ENCODE results near the gene FARS2.

FARS2 gene

GRCh38 chr6:5771759-5772390, 510.6 kb downstream of the FARS2 start:
- no peak for TF ChIP-seq POLR2A (IDR thresholded peaks at IDR 0.05; ENCODE audit: low read length)
- no peak for TF ChIP-seq GATA1 (IDR thresholded peaks at IDR 0.05; ENCODE audit: low read depth, low read length)
- DNase-seq: no peak

DNA sequence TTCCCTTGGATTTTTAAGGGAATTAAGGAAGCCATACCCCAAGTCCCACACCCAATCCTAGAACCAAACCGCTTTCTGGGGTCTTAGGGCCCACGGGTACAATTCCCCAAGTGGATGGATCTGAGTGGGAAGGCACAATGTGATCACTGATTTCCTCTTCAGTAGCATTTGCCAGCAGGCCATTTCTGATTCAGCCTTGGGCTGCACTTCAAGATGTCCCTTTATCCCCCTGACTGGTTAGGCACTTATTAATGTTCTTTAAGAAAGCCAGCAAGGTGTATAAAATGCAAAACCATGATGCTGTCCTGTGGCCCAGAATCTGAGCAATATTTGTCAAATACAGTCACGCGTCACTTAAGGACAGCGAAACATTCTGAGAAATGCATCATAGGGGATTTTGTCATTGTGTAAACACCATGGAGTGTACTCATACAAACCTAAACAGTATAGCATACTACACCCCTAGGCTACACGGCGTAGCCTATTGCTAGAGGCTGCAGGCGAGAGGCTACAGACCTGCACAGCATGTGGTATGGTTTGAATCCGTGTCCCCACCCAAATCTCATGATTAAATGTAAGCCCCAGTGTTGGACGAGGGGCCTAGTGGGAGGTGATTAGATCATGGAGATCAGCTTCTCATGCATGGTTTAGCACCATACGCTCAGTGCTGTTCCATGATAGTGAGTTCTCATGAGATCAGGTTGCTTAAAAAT, 511.3 kb downstream of the FARS2 start:
- DNase-seq: no peak
- no peak for TF ChIP-seq POLR2A (IDR thresholded peaks at IDR 0.05; ENCODE audit: low read length)
- TF ChIP-seq GATA1 (IDR thresholded peaks at IDR 0.05; ENCODE audit: low read depth, low read length): no peak

GRCh38 chr6:5776104-5776503, 514.8 kb downstream of the FARS2 start:
- no peak for DNase-seq
- no peak for TF ChIP-seq POLR2A (IDR thresholded peaks at IDR 0.05; ENCODE audit: low read length)
- no peak for TF ChIP-seq GATA1 (IDR thresholded peaks at IDR 0.05; ENCODE audit: low read depth, low read length)

DNA sequence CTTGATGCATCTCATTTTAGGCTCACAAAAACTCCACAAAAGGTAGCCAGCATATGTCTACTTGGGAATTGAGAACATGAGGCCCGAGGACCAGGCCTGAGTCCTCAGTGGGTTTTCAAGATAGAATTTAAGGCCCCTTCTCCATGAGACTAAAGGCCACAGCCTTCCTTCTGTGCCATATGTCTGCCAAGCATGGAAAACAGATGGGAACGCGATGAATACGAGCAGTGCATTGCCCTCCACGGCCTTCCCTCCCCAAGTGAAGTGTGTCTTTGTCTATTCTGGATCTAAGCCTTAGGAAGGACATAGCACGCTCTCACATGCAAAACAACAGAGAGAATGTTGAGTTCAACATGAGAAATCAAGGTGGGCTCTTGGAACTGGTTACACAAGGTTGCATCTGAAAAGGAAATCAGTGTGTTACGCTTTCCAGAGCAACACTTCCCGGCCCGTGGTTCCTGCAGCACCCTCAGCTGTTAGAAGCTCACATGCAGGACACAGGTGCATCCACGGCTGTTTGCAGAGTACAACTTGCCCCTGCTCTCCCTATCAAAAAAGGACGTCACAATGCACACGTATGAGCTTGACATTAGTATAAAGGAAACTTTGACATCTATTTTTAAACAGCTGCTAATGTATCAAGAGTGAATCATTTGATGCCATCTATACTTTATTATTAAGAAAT, 515.5 kb downstream of the FARS2 start:
- TF ChIP-seq GATA1 (IDR thresholded peaks at IDR 0.05; ENCODE audit: low read depth, low read length): no peak
- TF ChIP-seq POLR2A (IDR thresholded peaks at IDR 0.05; ENCODE audit: low read length): no peak
- no peak for DNase-seq

DNA sequence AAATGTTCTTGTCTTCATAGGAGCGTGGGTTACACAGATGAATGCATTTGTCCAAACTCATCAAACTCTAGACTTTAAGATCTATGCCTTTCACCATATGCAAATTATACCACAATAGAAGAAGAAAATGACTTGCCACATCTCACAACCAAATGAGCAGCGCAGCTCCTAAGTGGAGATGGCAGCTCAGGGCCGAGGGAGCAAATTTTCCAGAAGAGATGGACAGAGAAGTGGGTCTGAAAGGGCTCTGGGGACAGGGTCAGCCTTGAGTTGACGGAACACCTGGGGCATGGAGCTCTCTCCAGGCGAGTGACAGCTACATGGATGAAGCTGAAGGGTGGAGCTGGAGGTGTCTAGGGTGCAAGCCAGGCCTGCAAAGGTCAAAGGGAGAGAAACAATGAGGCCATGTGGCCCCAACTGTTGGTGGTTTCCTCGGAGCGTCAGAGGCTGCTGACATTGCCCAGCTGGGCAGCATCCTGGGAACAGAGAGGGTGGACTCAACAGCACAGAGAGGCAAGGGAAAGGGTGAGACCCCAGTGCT, 517.1 kb downstream of the FARS2 start:
- no peak for TF ChIP-seq POLR2A (IDR thresholded peaks at IDR 0.05; ENCODE audit: low read length)
- no peak for TF ChIP-seq GATA1 (IDR thresholded peaks at IDR 0.05; ENCODE audit: low read depth, low read length)
- no peak for DNase-seq

- TF ChIP-seq GATA1 (IDR thresholded peaks at IDR 0.05; ENCODE audit: low read depth, low read length): no peak
- DNase-seq: no peak
Observed at GRCh38 chr6:5778906-5779305, 517.6 kb downstream of the FARS2 start.

GRCh38 chr6:5781019-5781418, 519.7 kb downstream of the FARS2 start:
- no peak for DNase-seq
- TF ChIP-seq GATA1 (IDR thresholded peaks at IDR 0.05; ENCODE audit: low read depth, low read length) (no peak), POLR2A (IDR thresholded peaks at IDR 0.05; ENCODE audit: low read length) (no peak)

DNA sequence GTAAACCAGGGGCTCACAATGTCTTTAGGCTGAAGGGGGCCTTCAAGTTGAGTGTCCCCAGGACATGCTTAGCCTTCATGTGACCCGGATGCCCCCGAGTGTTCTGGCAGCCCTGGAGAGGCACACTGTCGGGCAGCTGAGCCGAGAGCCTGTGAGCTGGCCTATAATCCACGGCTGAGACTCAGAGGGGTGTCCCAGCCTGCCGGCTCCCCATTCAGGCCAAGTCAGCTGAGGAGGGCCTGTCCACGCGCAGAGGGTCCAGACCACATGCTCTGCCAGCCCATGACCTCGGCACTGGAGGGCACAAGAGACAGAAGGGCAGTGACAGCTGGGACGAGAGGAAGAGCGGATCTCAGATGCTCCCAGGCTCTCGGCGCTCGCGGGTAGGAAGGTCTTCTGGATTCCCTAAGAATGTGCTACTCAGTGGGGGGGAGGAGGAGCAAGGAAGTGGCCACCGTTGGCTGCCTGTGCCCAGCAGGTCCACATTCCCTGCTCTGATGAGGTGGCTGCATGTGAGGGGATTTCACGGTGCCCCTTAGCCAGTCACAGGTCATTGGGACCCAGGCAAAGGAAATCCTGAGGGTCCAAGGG, 520.7 kb downstream of the FARS2 start:
- TF ChIP-seq POLR2A (IDR thresholded peaks at IDR 0.05; ENCODE audit: low read length) (no peak), GATA1 (IDR thresholded peaks at IDR 0.05; ENCODE audit: low read depth, low read length) (no peak)
- no peak for DNase-seq

DNA sequence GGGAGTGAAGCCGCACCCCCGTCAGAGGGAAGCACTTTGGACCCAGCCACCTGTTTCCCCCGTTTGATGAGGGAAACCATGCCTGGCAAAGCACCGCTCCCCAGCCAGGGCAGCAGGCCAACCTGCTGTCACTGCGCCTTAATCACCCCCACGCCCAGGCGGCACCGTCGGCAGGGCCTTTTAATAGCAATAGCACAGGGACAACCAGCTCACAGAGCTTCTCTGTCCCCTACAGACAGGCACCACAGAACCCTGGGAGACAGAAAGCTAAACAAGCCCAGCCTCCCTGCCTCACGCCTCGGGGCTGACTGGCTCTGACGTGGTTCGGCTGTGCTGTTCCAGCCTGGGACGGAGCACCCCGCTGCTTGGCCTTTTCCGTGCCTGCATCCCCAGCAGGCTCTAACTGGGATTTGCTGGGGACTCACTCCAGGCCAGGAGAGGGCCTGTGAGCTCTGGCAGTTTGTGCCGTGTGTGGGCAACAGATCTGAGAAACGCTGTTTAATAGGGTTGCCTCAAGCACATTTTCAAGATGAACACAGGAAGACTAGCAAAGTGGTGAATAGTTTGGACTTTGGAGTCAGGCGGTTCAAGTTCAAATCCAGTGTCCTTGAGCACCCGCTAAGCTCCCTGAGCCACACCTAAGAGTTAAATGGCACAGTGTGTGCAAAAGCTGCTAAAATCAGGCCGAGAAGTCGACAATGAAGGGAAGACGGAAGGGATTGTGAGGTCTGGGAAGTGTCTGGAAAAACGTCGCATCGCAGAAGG, 521.7 kb downstream of the FARS2 start:
- no peak for TF ChIP-seq POLR2A (IDR thresholded peaks at IDR 0.05; ENCODE audit: low read length)
- no peak for TF ChIP-seq GATA1 (IDR thresholded peaks at IDR 0.05; ENCODE audit: low read depth, low read length)
- no peak for DNase-seq

DNA sequence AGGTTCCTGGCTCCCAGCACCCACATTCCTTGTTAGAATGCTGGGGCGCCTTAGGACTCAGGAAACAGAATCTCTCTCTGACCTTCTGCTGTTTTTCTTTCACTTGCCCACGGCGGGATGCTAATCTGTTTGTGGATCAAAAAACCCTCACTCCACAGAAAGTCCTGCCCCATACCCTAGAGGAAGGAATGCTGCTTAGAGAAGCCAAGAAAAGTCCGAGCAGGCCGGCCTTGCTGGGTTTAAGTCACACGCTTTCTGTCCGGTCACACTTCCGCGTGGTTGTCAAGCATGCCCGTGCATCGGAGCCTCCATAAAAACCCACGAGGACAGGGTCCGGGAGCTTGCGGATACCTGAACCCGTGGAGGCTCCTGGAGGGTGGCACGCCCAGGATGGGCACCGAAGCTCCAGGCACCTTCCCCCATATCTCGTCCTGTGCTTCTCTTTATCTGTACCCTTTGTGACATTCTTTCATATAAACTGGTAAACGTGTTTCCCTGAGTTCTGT, 522.3 kb downstream of the FARS2 start:
- DNase-seq: no peak
- no peak for TF ChIP-seq POLR2A (IDR thresholded peaks at IDR 0.05; ENCODE audit: low read length)
- TF ChIP-seq GATA1 (IDR thresholded peaks at IDR 0.05; ENCODE audit: low read depth, low read length): no peak

GRCh38 chr6:5785249-5785648, 523.9 kb downstream of the FARS2 start:
- TF ChIP-seq POLR2A (IDR thresholded peaks at IDR 0.05; ENCODE audit: low read length): no peak
- no peak for TF ChIP-seq GATA1 (IDR thresholded peaks at IDR 0.05; ENCODE audit: low read depth, low read length)
- DNase-seq: no peak

GRCh38 chr6:5786321-5786968, 525.1 kb downstream of the FARS2 start:
- TF ChIP-seq GATA1 (IDR thresholded peaks at IDR 0.05; ENCODE audit: low read depth, low read length): no peak
- TF ChIP-seq POLR2A (IDR thresholded peaks at IDR 0.05; ENCODE audit: low read length): no peak
- no peak for DNase-seq
